ENCODE data around the gene TSKS. TPM values are rescaled to one million over a fixed set of nuclear protein-coding genes. Genes with fewer than 3 reads are reported as not detected.

The TSKS gene
- total RNA-seq, 1 experiment from 2014 or later = 0.76 TPM

- Histone ChIP-seq H3K79me2 (ENCODE audit: insufficient read depth, low read length) (no peaks in the 10 kb centered on the region), H2AFZ (ENCODE audit: low read depth, low read length, poor library complexity, severe bottlenecking) (no peak overlapping the region), H3K27ac (ENCODE audit: low read depth, low read length) (no peak overlapping the region), H4K20me1 (ENCODE audit: insufficient read depth) (no peaks in the 10 kb centered on the region), H3K9ac (ENCODE audit: low read length) (no peak overlapping the region), H3K27me3 (ENCODE audit: insufficient read depth, low read length) (no peaks in the 10 kb centered on the region), H3K36me3 (ENCODE audit: control insufficient read depth in 1 of 2, insufficient read depth in 2 of 2, low read length in 2 of 2) (no peaks in the 10 kb centered on the region), H3K9me3 (ENCODE audit: control insufficient read depth in 1 of 2, insufficient read depth in 1 of 2, low read depth in 1 of 2, low read length in 2 of 2) (no peaks in the 10 kb centered on the region), H3K4me1 (ENCODE audit: control insufficient read depth in 1 of 2, insufficient read depth in 2 of 2, low read length in 2 of 2) (peaks cover 4 to 18% of the 10 kb centered on the region in 2 experiments; a peak in 3 of 4 replicates), H3K9me2 (ENCODE audit: insufficient read depth) (no peaks in the 10 kb centered on the region), H3K4me3 (replicated peaks in 1 of 2; ENCODE audit: low read depth in 1 of 2, low read length in 2 of 2) (no peak overlapping the region), H3K4me2 (ENCODE audit: low read length) (no peak overlapping the region)
- ChIA-PET POLR2A (interaction anchor here (0.9 kb wide), 1 partner anchor 181 kb away, joined by 3 read pairs; the partner anchor contains the start of gene NUP62), CTCF (no interaction called here), RAD21 (ENCODE audit: low non-redundant PET in 1 of 2, low total read pairs in 2 of 2, uncharacterized antibody in 2 of 2, unreplicated experiment in 2 of 2) (no interaction called here)
- intact Hi-C loops (cut with micrococcal nuclease) = no loop called here
- ATAC-seq (peak; percentile 54), DNase-seq (ENCODE audit: low read depth, low spot score) (peak; percentile 27)
- no TSS peak for BruUV-seq (replicated peaks)
- no peak for TF ChIP-seq ELF1 (IDR thresholded peaks at IDR 0.05; ENCODE audit: borderline replicate concordance, low read depth)
- TF ChIP-seq EZH2phosphoT487 (IDR thresholded peaks at IDR 0.05; ENCODE audit: borderline replicate concordance) = no peak
- TF ChIP-seq SP1 (IDR thresholded peaks at IDR 0.05; ENCODE audit: low read depth) = peak; percentile 63
- TF ChIP-seq, protein P1, sequence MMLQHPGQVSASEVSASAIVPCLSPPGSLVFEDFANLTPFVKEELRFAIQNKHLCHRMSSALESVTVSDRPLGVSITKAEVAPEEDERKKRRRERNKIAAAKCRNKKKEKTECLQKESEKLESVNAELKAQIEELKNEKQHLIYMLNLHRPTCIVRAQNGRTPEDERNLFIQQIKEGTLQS (IDR thresholded peaks at IDR 0.05) = no peak
- no peak for TF ChIP-seq SIN3A (IDR thresholded peaks at IDR 0.05; ENCODE audit: low read depth)
- no peak for TF ChIP-seq CEBPB (IDR thresholded peaks at IDR 0.05; ENCODE audit: low read depth)
- TF ChIP-seq, protein P2, sequence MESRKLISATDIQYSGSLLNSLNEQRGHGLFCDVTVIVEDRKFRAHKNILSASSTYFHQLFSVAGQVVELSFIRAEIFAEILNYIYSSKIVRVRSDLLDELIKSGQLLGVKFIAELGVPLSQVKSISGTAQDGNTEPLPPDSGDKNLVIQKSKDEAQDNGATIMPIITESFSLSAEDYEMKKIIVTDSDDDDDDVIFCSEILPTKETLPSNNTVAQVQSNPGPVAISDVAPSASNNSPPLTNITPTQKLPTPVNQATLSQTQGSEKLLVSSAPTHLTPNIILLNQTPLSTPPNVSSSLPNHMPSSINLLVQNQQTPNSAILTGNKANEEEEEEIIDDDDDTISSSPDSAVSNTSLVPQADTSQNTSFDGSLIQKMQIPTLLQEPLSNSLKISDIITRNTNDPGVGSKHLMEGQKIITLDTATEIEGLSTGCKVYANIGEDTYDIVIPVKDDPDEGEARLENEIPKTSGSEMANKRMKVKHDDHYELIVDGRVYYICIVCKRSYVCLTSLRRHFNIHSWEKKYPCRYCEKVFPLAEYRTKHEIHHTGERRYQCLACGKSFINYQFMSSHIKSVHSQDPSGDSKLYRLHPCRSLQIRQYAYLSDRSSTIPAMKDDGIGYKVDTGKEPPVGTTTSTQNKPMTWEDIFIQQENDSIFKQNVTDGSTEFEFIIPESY (IDR thresholded peaks at IDR 0.05; ENCODE audit: extremely low read depth, insufficient replicate concordance, low read length) = no peak
- no peak for TF ChIP-seq SRF (IDR thresholded peaks at IDR 0.05; ENCODE audit: low read depth)
- no peak for TF ChIP-seq JUND (IDR thresholded peaks at IDR 0.05)
- no peak for TF ChIP-seq POLR2AphosphoS5 (IDR thresholded peaks at IDR 0.05; ENCODE audit: low read depth, low read length)
- no peak for TF ChIP-seq ZFX (IDR thresholded peaks at IDR 0.05)
- no peak for TF ChIP-seq REST (IDR thresholded peaks at IDR 0.05; ENCODE audit: low read depth)
- TF ChIP-seq, protein P3, sequence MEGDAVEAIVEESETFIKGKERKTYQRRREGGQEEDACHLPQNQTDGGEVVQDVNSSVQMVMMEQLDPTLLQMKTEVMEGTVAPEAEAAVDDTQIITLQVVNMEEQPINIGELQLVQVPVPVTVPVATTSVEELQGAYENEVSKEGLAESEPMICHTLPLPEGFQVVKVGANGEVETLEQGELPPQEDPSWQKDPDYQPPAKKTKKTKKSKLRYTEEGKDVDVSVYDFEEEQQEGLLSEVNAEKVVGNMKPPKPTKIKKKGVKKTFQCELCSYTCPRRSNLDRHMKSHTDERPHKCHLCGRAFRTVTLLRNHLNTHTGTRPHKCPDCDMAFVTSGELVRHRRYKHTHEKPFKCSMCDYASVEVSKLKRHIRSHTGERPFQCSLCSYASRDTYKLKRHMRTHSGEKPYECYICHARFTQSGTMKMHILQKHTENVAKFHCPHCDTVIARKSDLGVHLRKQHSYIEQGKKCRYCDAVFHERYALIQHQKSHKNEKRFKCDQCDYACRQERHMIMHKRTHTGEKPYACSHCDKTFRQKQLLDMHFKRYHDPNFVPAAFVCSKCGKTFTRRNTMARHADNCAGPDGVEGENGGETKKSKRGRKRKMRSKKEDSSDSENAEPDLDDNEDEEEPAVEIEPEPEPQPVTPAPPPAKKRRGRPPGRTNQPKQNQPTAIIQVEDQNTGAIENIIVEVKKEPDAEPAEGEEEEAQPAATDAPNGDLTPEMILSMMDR (IDR thresholded peaks at IDR 0.05 in 2 of 3, conservative IDR thresholded peaks at IDR 0.05 in 1 of 3; ENCODE audit: borderline replicate concordance in 1 of 3, insufficient read depth in 1 of 3, low read depth in 2 of 3, low read length in 2 of 3) = no peak
- no peak for TF ChIP-seq EGR1 (IDR thresholded peaks at IDR 0.05; ENCODE audit: low read depth)
- no peak for TF ChIP-seq RAD21 (IDR thresholded peaks at IDR 0.05; ENCODE audit: low read depth)
- TF ChIP-seq EZH2 (IDR thresholded peaks at IDR 0.05) = no peak
- no peak for TF ChIP-seq CBX3 (IDR thresholded peaks at IDR 0.05; ENCODE audit: low read depth)
- TF ChIP-seq FOSL1 (IDR thresholded peaks at IDR 0.05; ENCODE audit: low read depth) = no peak
- TF ChIP-seq TCF7L2 (IDR thresholded peaks at IDR 0.05; ENCODE audit: borderline replicate concordance, extremely low read depth, insufficient read depth, insufficient read length) = no peak
- TF ChIP-seq YY1 (IDR thresholded peaks at IDR 0.05; ENCODE audit: extremely low read depth, insufficient replicate concordance, low read depth, low read length) = peak; percentile 22
- TF ChIP-seq POLR2A (IDR thresholded peaks at IDR 0.05; ENCODE audit: borderline replicate concordance, extremely low read depth, insufficient read depth, insufficient read length) = no peak
These were observed 13.9 kb downstream of the TSKS start for GRCh38 chr19:49749055-49749716.
